ENCODE measurements around the gene MC4R. TPM values are rescaled to one million over a fixed set of nuclear protein-coding genes. Genes with fewer than 3 reads are reported as not detected.

Gene MC4R
- total and polyA plus RNA-seq, 12 donors, result not detected

- WGBS, 2 donors, result 78 to 87% methylated on average over 3 of the region's 3 CpGs
- peaks cover 0 to 8% (median 0%) of the 10 kb centered on the region in 11 donors for H3K9me3 ChIP-seq
- ATAC-seq (no peak), DNase-seq (no peak)
- H3K27ac ChIP-seq, result no peak overlapping the region
- no peaks in the 10 kb centered on the region for H3K36me3 ChIP-seq
- intact Hi-C loops (cut with DNase I), result no loop called here
- no peak overlapping the region for H3K4me3 ChIP-seq
- H3K4me1 ChIP-seq, result no peaks in the 10 kb centered on the region
- TF ChIP-seq CTCF (IDR thresholded peaks at IDR 0.05), result no peak
- no peaks in the 10 kb centered on the region for H3K27me3 ChIP-seq
Observed at GRCh38 chr18:60413944-60414547, 41.5 kb upstream of the MC4R start.

- intact Hi-C loops (cut with DNase I), result no loop called here
- H3K36me3 ChIP-seq, result no peaks in the 10 kb centered on the region
- WGBS, 2 donors, result 51 to 53% methylated on average over 5 of the region's 5 CpGs
- no peak for DNase-seq
- ATAC-seq, result no peak
- no peaks in the 10 kb centered on the region for H3K4me1 ChIP-seq
- H3K27ac ChIP-seq, result no peak overlapping the region
- no peak overlapping the region for H3K4me3 ChIP-seq
- no peaks in the 10 kb centered on the region for H3K27me3 ChIP-seq
- H3K9me3 ChIP-seq, result peaks cover 0 to 4% (median 0%) of the 10 kb centered on the region in 11 donors
- TF ChIP-seq CTCF (IDR thresholded peaks at IDR 0.05), result no peak
Observed at GRCh38 chr18:60411715-60412114, 39.1 kb upstream of the MC4R start.

GRCh38 chr18:60406721-60407120 lies 34.1 kb upstream of the MC4R start:
- no peak for ATAC-seq
- Histone ChIP-seq H3K9me3 (no peaks in the 10 kb centered on the region), H3K4me1 (no peaks in the 10 kb centered on the region), H3K4me3 (no peak overlapping the region), H3K27me3 (peaks cover 0 to 7% (median 0%) of the 10 kb centered on the region in 7 donors), H3K27ac (no peak overlapping the region), H3K36me3 (no peaks in the 10 kb centered on the region)
- 38 to 50% methylated on average over 2 of the region's 2 CpGs for WGBS, 2 donors
- no peak for DNase-seq
- intact Hi-C loops (cut with DNase I), result no loop called here
- TF ChIP-seq CTCF (IDR thresholded peaks at IDR 0.05), result no peak

- DNase-seq (no peak), ATAC-seq (no peak)
- intact Hi-C loops (cut with DNase I), result no loop called here
- Histone ChIP-seq H3K9me3 (no peaks in the 10 kb centered on the region), H3K27me3 (peaks cover 0 to 7% (median 0%) of the 10 kb centered on the region in 7 donors), H3K36me3 (no peaks in the 10 kb centered on the region), H3K4me3 (no peak overlapping the region), H3K27ac (no peak overlapping the region), H3K4me1 (no peaks in the 10 kb centered on the region)
- TF ChIP-seq CTCF (IDR thresholded peaks at IDR 0.05), result no peak
- WGBS, 2 donors, result 64 to 73% methylated on average over 6 of the region's 6 CpGs
Observed at GRCh38 chr18:60404486-60405085, 32.0 kb upstream of the MC4R start.

Measured in heart right ventricle (tissue), 16 donors.